Endothelial cell of umbilical vein (primary cell): ENCODE data around the gene C1orf35. TPM values are rescaled to one million over a fixed set of nuclear protein-coding genes. Genes with fewer than 3 reads are reported as not detected.

Source experiments
- BruUV-seq: library from RNA; stranded (reverse); fragments of 400-500 nt; replicated peaks from 2 replicates; lab custom pipeline; 2021; lab: Mats Ljungman, UMichigan
- CTCF ChIA-PET: fragments of 300-600, 350-600 bp; sonication (Branson Sonifier 250); formaldehyde crosslinking; loops from one replicate; lab custom pipeline; 2021; ENCODE audit warnings: antibody characterized with exemption, inconsistent platforms; lab: Charles Lee
- POLR2A ChIA-PET: fragments of 300-600, 350-600 bp; sonication (Branson Sonifier 250); formaldehyde crosslinking; loops from one replicate; lab custom pipeline; 2021; ENCODE audit warnings: antibody characterized with exemption, inconsistent platforms; lab: Charles Lee
- DNase-seq: peaks from one replicate; pipeline ENCODE4 v3.0.0-alpha.2; 2011; ENCODE audit warnings: low read depth, low spot score
- FAIRE-seq: peaks from 2 replicates; lab custom pipeline; 2011; peaks lifted over from hg19 to GRCh38; lab: Jason Lieb, UNC
- H2AFZ ChIP-seq: 2 replicates; pipeline ENCODE4 v1.6.0; 2012; ENCODE audit warnings: low read depth, low read length, control low read depth, inconsistent platforms
- H3K27ac ChIP-seq: 2 replicates; pipeline ENCODE4 v1.5.1; 2011; ENCODE audit warnings: low read depth, mild to moderate bottlenecking, control low read depth, low read length, moderate library complexity; ENCODE audit not compliant: insufficient read depth
- H3K27me3 ChIP-seq, 2 experiments: 2 replicates each; pipeline versions ENCODE4 v1.6.0 to v1.6.1; 2011; ENCODE audit warnings: low read length in 2 of 2, mixed read lengths in 1 of 2; ENCODE audit not compliant: control insufficient read depth in 2 of 2, insufficient read depth in 2 of 2
- H3K36me3 ChIP-seq, 2 experiments: 2 replicates in 1 of 2; 3 replicates in 1 of 2; pipeline ENCODE4 v1.5.1; 2011; ENCODE audit warnings: low read length in 2 of 2, mild to moderate bottlenecking in 1 of 2, moderate library complexity in 1 of 2; ENCODE audit not compliant: control insufficient read depth in 2 of 2, insufficient read depth in 2 of 2; ENCODE audit errors: extremely low read depth in 1 of 2
- H3K4me1 ChIP-seq: 3 replicates; pipeline ENCODE4 v1.5.1; 2011; ENCODE audit warnings: mild to moderate bottlenecking, low read length; ENCODE audit not compliant: control insufficient read depth, insufficient read depth; ENCODE audit errors: extremely low read depth
- H3K4me2 ChIP-seq: 2 replicates; pipeline ENCODE4 v1.6.1; 2011; ENCODE audit warnings: low read length, control low read depth, mixed read lengths; ENCODE audit not compliant: insufficient read depth
- H3K4me3 ChIP-seq, 3 experiments: fragments of 200-600 bp in 1 of 3; sonication (generic), shearing (Covaris generic) in 1 of 3; replicated peaks in 1 of 3; 2 replicates each; pipeline ENCODE4 v1.5.1; 2011 to 2016; ENCODE audit warnings: control low read depth in 3 of 3, low read length in 3 of 3, mild to moderate bottlenecking in 2 of 3, inconsistent platforms in 1 of 3, low read depth in 1 of 3, moderate library complexity in 1 of 3; ENCODE audit not compliant: insufficient read depth in 1 of 3
- H3K79me2 ChIP-seq: 2 replicates; pipeline ENCODE4 v1.6.0; 2012; ENCODE audit warnings: low read length, inconsistent platforms; ENCODE audit not compliant: control insufficient read depth, insufficient read depth
- H3K9ac ChIP-seq: replicated peaks from 2 replicates; pipeline ENCODE3; 2011; ENCODE audit warnings: low read length, control low read depth; ENCODE audit not compliant: insufficient read depth; ENCODE audit errors: extremely low read depth
- H3K9me1 ChIP-seq: replicated peaks from 3 replicates; pipeline ENCODE4 v1.6.0; 2011; ENCODE audit warnings: mild to moderate bottlenecking, low read length; ENCODE audit not compliant: control insufficient read depth, insufficient read depth; ENCODE audit errors: extremely low read depth
- H3K9me3 ChIP-seq: replicated peaks from 2 replicates; pipeline ENCODE4 v1.5.1; 2012; ENCODE audit warnings: low read length, inconsistent platforms; ENCODE audit not compliant: control insufficient read depth, insufficient read depth
- H4K20me1 ChIP-seq: replicated peaks from 2 replicates; pipeline ENCODE3; 2011; ENCODE audit warnings: mild to moderate bottlenecking, low read length; ENCODE audit not compliant: control insufficient read depth, insufficient read depth; ENCODE audit errors: extremely low read depth
- CTCF ChIP-seq, 2 donors: IDR thresholded peaks; 1 replicate in 1 of 2; 2 replicates in 1 of 2; pipeline ENCODE4 v1.5.1; 2011; ENCODE audit warnings: low read length in 2 of 2, mild to moderate bottlenecking in 2 of 2, moderate library complexity in 2 of 2, control low read depth in 1 of 2, inconsistent platforms in 1 of 2, low read depth in 1 of 2; ENCODE audit not compliant: insufficient read depth in 1 of 2; ENCODE audit errors: extremely low read depth in 1 of 2
- EZH2 ChIP-seq: IDR thresholded peaks from 2 replicates; pipeline ENCODE4 v1.6.1; 2012; ENCODE audit warnings: borderline replicate concordance, low read depth, mild to moderate bottlenecking, moderate library complexity, low read length, inconsistent platforms; ENCODE audit not compliant: severe bottlenecking
- FOS ChIP-seq: IDR thresholded peaks from 2 replicates; pipeline ENCODE4 v1.6.1; 2011; ENCODE audit warnings: mild to moderate bottlenecking, low read length, moderate library complexity, borderline replicate concordance; ENCODE audit not compliant: insufficient read depth
- JUN ChIP-seq: IDR thresholded peaks from 2 replicates; pipeline ENCODE4 v1.6.1; 2011; ENCODE audit warnings: borderline replicate concordance, low read depth; ENCODE audit not compliant: insufficient read length, insufficient read depth
- MAX ChIP-seq: IDR thresholded peaks from 2 replicates; pipeline ENCODE4 v1.6.1; 2011; ENCODE audit not compliant: insufficient read depth, insufficient read length
- MYC ChIP-seq: IDR thresholded peaks from one replicate; pipeline ENCODE4 v1.6.1; 2011; ENCODE audit warnings: mild to moderate bottlenecking, low read depth, low read length
- POLR2A ChIP-seq: IDR thresholded peaks from 2 replicates; pipeline ENCODE4 v1.6.1; 2012; ENCODE audit warnings: low read depth, mild to moderate bottlenecking, control low read depth, low read length
- POLR2AphosphoS5 ChIP-seq: IDR thresholded peaks from 2 replicates; pipeline ENCODE4 v1.6.1; 2012; ENCODE audit warnings: low read depth, mild to moderate bottlenecking, control low read depth, low read length, moderate library complexity; ENCODE audit not compliant: insufficient read depth
- dilution Hi-C: fragments of 300-500 bp; cut with MboI; formaldehyde crosslinking; loops from one replicate; pipeline ENCODE4 v1.15.0; 2019; ENCODE audit warnings: low sequenced_read_pairs; ENCODE audit not compliant: extremely low pct_ligation_motif_present
- intact Hi-C: fragments of 100-400 bp; cut with micrococcal nuclease; formaldehyde crosslinking; loops from one replicate; pipeline ENCODE4 v1.10.0; 2022
- polyA plus RNA-seq, 4 experiments: library from polyadenylated mRNA; depleted of rRNA in 3 of 4; stranded (reverse) in 3 of 4; unstranded in 1 of 4; fragments of >200 nt; gene quantifications; 2 replicates each; pipeline versions ENCODE4 v1.2.1 to v1.2.3, GENCODE V29; 2011 to 2012; ENCODE audit warnings: missing spikeins in 1 of 4
- total RNA-seq: library from RNA; stranded (reverse); gene quantifications from 2 replicates; pipeline ENCODE4 v1.2.3, GENCODE V29; 2021

The C1orf35 gene
- total and polyA plus RNA-seq, 2 donors (not counting 3 experiments of a cell fraction or from before 2014, with no cell fraction given), result 19.9 to 21.7 TPM

GRCh38 chr1:228123505-228123904 is 20.4 kb upstream of the C1orf35 start:
- H3K4me1 ChIP-seq, result no peaks in the 10 kb centered on the region
- ChIA-PET POLR2A (no interaction called here), CTCF (interaction anchor here (1.7 kb wide), 1 partner anchor 124 kb away, joined by 9 read pairs; no protein-coding TSS in a partner anchor)
- intact Hi-C loops, result no loop called here
- H3K9me3 ChIP-seq, result no peaks in the 10 kb centered on the region
- H3K27me3 ChIP-seq, result peaks cover 23 to 25% of the 10 kb centered on the region in 2 experiments
- H3K4me3 ChIP-seq, result no peak overlapping the region
- H3K27ac ChIP-seq, result no peak overlapping the region
- no peaks in the 10 kb centered on the region for H4K20me1 ChIP-seq
- dilution Hi-C loops, result loop anchor here (10.0 kb wide), 1 partner anchor 61 kb away; no protein-coding TSS in a partner anchor
- H3K9ac ChIP-seq, result no peak overlapping the region
- no peak for DNase-seq
- no peak overlapping the region for H2AFZ ChIP-seq
- H3K4me2 ChIP-seq, result no peak overlapping the region
- H3K79me2 ChIP-seq, result no peaks in the 10 kb centered on the region
- TF ChIP-seq EZH2 (no peak), FOS (no peak), MAX (no peak), CTCF (IDR thresholded peaks at IDR 0.05; ENCODE audit: extremely low read depth in 1 of 2, insufficient read depth in 1 of 2, low read depth in 1 of 2, low read length in 2 of 2) (no peak), MYC (no peak), JUN (no peak), POLR2AphosphoS5 (no peak), POLR2A (no peak)
- FAIRE-seq, result no peak
- H3K36me3 ChIP-seq, result no peaks in the 10 kb centered on the region
- BruUV-seq, result no TSS peak
- no peaks in the 10 kb centered on the region for H3K9me1 ChIP-seq
